Measurements from ENCODE around the gene HIPK3.
"Not testable (repeated sequence)": the region's sequence is repeated elsewhere in the genome, so short reads cannot be mapped to it uniquely, and the experiment has no call there.

HIPK3 gene

GRCh38 chr11:33358150-33358831, 101.1 kb downstream of the HIPK3 start:
- DNase-seq (ENCODE audit: low spot score), result no peak

GRCh38 chr11:33360642-33361041, 103.5 kb downstream of the HIPK3 start:
- no peak for DNase-seq (ENCODE audit: low spot score)

- DNase-seq (ENCODE audit: low spot score), result peak; percentile 29
Observed at GRCh38 chr11:33362051-33362910, 105.1 kb downstream of the HIPK3 start.

- DNase-seq (ENCODE audit: low spot score), result no peak
Observed at GRCh38 chr11:33366918-33367317, 109.7 kb downstream of the HIPK3 start.

- DNase-seq (ENCODE audit: low spot score), result not testable (repeated sequence)
Observed at GRCh38 chr11:33368475-33368874, 111.3 kb downstream of the HIPK3 start.

- no peak for DNase-seq (ENCODE audit: low spot score)
Observed at GRCh38 chr11:33368931-33369330, 111.8 kb downstream of the HIPK3 start.

GRCh38 chr11:33373636-33374035, 116.5 kb downstream of the HIPK3 start:
- DNase-seq (ENCODE audit: low spot score), result no peak

- DNase-seq (ENCODE audit: low spot score), result no peak
Observed at GRCh38 chr11:33375236-33375635, 118.1 kb downstream of the HIPK3 start.

GRCh38 chr11:33375688-33376311, 118.6 kb downstream of the HIPK3 start, which contains the start of gene KIAA1549L:
Gene KIAA1549L, plus strand, starts transcription at chr11:33376108.
- DNase-seq (ENCODE audit: low spot score), result peak; percentile 70

- peak; percentile 67 for DNase-seq (ENCODE audit: low spot score)
Observed at GRCh38 chr11:33376331-33377310, 119.4 kb downstream of the HIPK3 start.

- DNase-seq (ENCODE audit: low spot score), result no peak
Observed at GRCh38 chr11:33377412-33378370, 120.5 kb downstream of the HIPK3 start.

- DNase-seq (ENCODE audit: low spot score), result no peak
Observed at GRCh38 chr11:33379947-33380346, 122.8 kb downstream of the HIPK3 start.

GRCh38 chr11:33383075-33383919, 126.1 kb downstream of the HIPK3 start:
- DNase-seq (ENCODE audit: low spot score), result no peak

- DNase-seq (ENCODE audit: low spot score), result no peak
Observed at GRCh38 chr11:33383920-33384209, 126.7 kb downstream of the HIPK3 start.

- DNase-seq (ENCODE audit: low spot score), result no peak
Observed at GRCh38 chr11:33384220-33384619, 127.0 kb downstream of the HIPK3 start.

GRCh38 chr11:33387581-33387980, 130.4 kb downstream of the HIPK3 start:
- DNase-seq (ENCODE audit: low spot score), result no peak

- DNase-seq (ENCODE audit: low spot score), result no peak
Observed at GRCh38 chr11:33387996-33388395, 130.8 kb downstream of the HIPK3 start.

GRCh38 chr11:33388793-33389525, 131.8 kb downstream of the HIPK3 start:
- DNase-seq (ENCODE audit: low spot score), result no peak

- no peak for DNase-seq (ENCODE audit: low spot score)
Observed at GRCh38 chr11:33389635-33390034, 132.5 kb downstream of the HIPK3 start.
